Caco-2 (cell line): ENCODE data around the gene PTPRN2. TPM values are rescaled to one million over a fixed set of nuclear protein-coding genes. Genes with fewer than 3 reads are reported as not detected.

Source experiments
- BruUV-seq: library from RNA; stranded (reverse); fragments of 400-500 nt; replicated peaks from 2 replicates; lab custom pipeline; 2021; lab: Mats Ljungman, UMichigan
- CTCF ChIA-PET: fragments of 300-600 bp; sonication (Branson Sonifier 250); formaldehyde crosslinking; loops from one replicate; lab custom pipeline; 2022; ENCODE audit warnings: antibody characterized with exemption; lab: Charles Lee
- POLR2A ChIA-PET: fragments of 300-600 bp; sonication (Branson Sonifier 250); formaldehyde crosslinking; loops from one replicate; lab custom pipeline; 2022; ENCODE audit warnings: antibody characterized with exemption; lab: Charles Lee
- DNase-seq, 2 experiments: peaks; one replicate each; pipeline versions ENCODE4 v3.0.0 to v3.0.0-alpha.2; 2020 to 2022
- H3K27me3 ChIP-seq: replicated peaks from 2 replicates; pipeline ENCODE4 v1.6.0; 2011; ENCODE audit warnings: low read length; ENCODE audit not compliant: control insufficient read depth, insufficient read depth
- H3K36me3 ChIP-seq: 2 replicates; pipeline ENCODE4 v1.5.1; 2011; ENCODE audit warnings: low read length; ENCODE audit not compliant: control insufficient read depth, insufficient read depth
- H3K4me1 ChIP-seq: fragments of 250-450 bp; sonication (Bioruptor Pico); 2 replicates; pipeline ENCODE4 v1.5.1; 2020; ENCODE audit warnings: mild to moderate bottlenecking
- H3K4me3 ChIP-seq: 2 replicates; pipeline ENCODE4 v1.5.1; 2011; ENCODE audit warnings: low read depth, mild to moderate bottlenecking, control low read depth, low read length
- H3K9me3 ChIP-seq: fragments of 250-450 bp; sonication (Bioruptor Pico); 2 replicates; pipeline ENCODE4 v1.5.1; 2020; ENCODE audit warnings: mild to moderate bottlenecking, moderate library complexity
- H3K27ac Mint-ChIP-seq: one replicate; pipeline ENCODE4 v1.8.0; 2022; ENCODE audit warnings: mixed read lengths; ENCODE audit not compliant: unreplicated experiment
- H3K27me3 Mint-ChIP-seq: one replicate; pipeline ENCODE4 v1.8.0; 2022; ENCODE audit warnings: mixed read lengths; ENCODE audit not compliant: insufficient read depth, unreplicated experiment
- H3K36me3 Mint-ChIP-seq: one replicate; pipeline ENCODE4 v1.8.0; 2022; ENCODE audit warnings: mild to moderate bottlenecking, mixed read lengths; ENCODE audit not compliant: insufficient read depth, unreplicated experiment
- H3K4me1 Mint-ChIP-seq: one replicate; pipeline ENCODE4 v1.8.0; 2022; ENCODE audit warnings: low read depth, mixed read lengths; ENCODE audit not compliant: unreplicated experiment
- H3K4me3 Mint-ChIP-seq: one replicate; pipeline ENCODE4 v1.8.0; 2022; ENCODE audit warnings: mild to moderate bottlenecking, moderate library complexity, mixed read lengths; ENCODE audit not compliant: unreplicated experiment
- H3K9me3 Mint-ChIP-seq: one replicate; pipeline ENCODE4 v1.8.0; 2022; ENCODE audit warnings: mixed read lengths; ENCODE audit not compliant: unreplicated experiment
- CTCF ChIP-seq, 2 experiments: fragments of 200-600 bp in 1 of 2; IDR thresholded peaks; 1 replicate in 1 of 2; 2 replicates in 1 of 2; pipeline versions ENCODE4 v1.5.1 to v1.8.0; 2011 to 2022; ENCODE audit warnings: antibody characterized with exemption in 1 of 2, control low read depth in 1 of 2, inconsistent platforms in 1 of 2, low read depth in 1 of 2, low read length in 1 of 2, mild to moderate bottlenecking in 1 of 2, moderate library complexity in 1 of 2; ENCODE audit not compliant: insufficient read depth in 1 of 2, severe bottlenecking in 1 of 2, unreplicated experiment in 1 of 2
- intact Hi-C: fragments of 100-400 bp; cut with micrococcal nuclease; formaldehyde crosslinking; loops from one replicate; pipeline ENCODE4 v1.10.0; 2022; ENCODE audit not compliant: unreplicated experiment
- total RNA-seq: library from RNA; stranded (reverse); gene quantifications from 2 replicates; pipeline ENCODE4 v1.2.3, GENCODE V29; 2022

The PTPRN2 gene
- total RNA-seq, 1 experiment from 2014 or later: 1.4 TPM

- Mint-ChIP-seq H3K9me3 (no peaks in the 10 kb centered on the region), H3K4me1 (no peaks in the 10 kb centered on the region), H3K27ac (no peak overlapping the region), H3K27me3 (no peaks in the 10 kb centered on the region), H3K36me3 (no peaks in the 10 kb centered on the region), H3K4me3 (no peak overlapping the region)
- intact Hi-C loops: no loop called here
- Histone ChIP-seq H3K4me1 (no peaks in the 10 kb centered on the region), H3K9me3 (no peaks in the 10 kb centered on the region), H3K27me3 (no peaks in the 10 kb centered on the region), H3K4me3 (no peak overlapping the region), H3K36me3 (no peaks in the 10 kb centered on the region)
- POLR2A ChIA-PET: no interaction called here
- DNase-seq: no peak
- CTCF ChIA-PET: no interaction called here
- BruUV-seq: no TSS peak
- TF ChIP-seq CTCF (IDR thresholded peaks at IDR 0.05; ENCODE audit: insufficient read depth in 1 of 2, low read depth in 1 of 2, low read length in 1 of 2, severe bottlenecking in 1 of 2, unreplicated experiment in 1 of 2): no peak
Measured at GRCh38 chr7:157845203-157845835, 742.3 kb downstream of the PTPRN2 start.

- ChIA-PET CTCF (no interaction called here), POLR2A (no interaction called here)
- Mint-ChIP-seq H3K9me3 (no peaks in the 10 kb centered on the region), H3K27ac (no peak overlapping the region), H3K36me3 (no peaks in the 10 kb centered on the region), H3K27me3 (no peaks in the 10 kb centered on the region), H3K4me1 (no peaks in the 10 kb centered on the region), H3K4me3 (no peak overlapping the region)
- no peak for TF ChIP-seq CTCF (IDR thresholded peaks at IDR 0.05; ENCODE audit: insufficient read depth in 1 of 2, low read depth in 1 of 2, low read length in 1 of 2, severe bottlenecking in 1 of 2, unreplicated experiment in 1 of 2)
- DNase-seq: no peak
- no peaks in the 10 kb centered on the region for H3K36me3 ChIP-seq
- BruUV-seq: no TSS peak
- H3K27me3 ChIP-seq: no peaks in the 10 kb centered on the region
- H3K9me3 ChIP-seq: peaks cover 2% of the 10 kb centered on the region; the same call in 1 of the 2 replicates
- no peaks in the 10 kb centered on the region for H3K4me1 ChIP-seq
- intact Hi-C loops: no loop called here
- H3K4me3 ChIP-seq: no peak overlapping the region
Measured at GRCh38 chr7:157844611-157845010, 743.0 kb downstream of the PTPRN2 start.

GRCh38 chr7:157844141-157844540, 743.5 kb downstream of the PTPRN2 start:
- no peaks in the 10 kb centered on the region for H3K36me3 Mint-ChIP-seq
- no peaks in the 10 kb centered on the region for H3K27me3 Mint-ChIP-seq
- no peak overlapping the region for H3K27ac Mint-ChIP-seq
- DNase-seq: no peak
- no peaks in the 10 kb centered on the region for H3K9me3 Mint-ChIP-seq
- H3K4me3 Mint-ChIP-seq: no peak overlapping the region
- intact Hi-C loops: no loop called here
- peaks cover 6% of the 10 kb centered on the region; the same call in 1 of the 2 replicates for H3K9me3 ChIP-seq
- H3K4me1 ChIP-seq: no peaks in the 10 kb centered on the region
- no peak for TF ChIP-seq CTCF (IDR thresholded peaks at IDR 0.05; ENCODE audit: insufficient read depth in 1 of 2, low read depth in 1 of 2, low read length in 1 of 2, severe bottlenecking in 1 of 2, unreplicated experiment in 1 of 2)
- H3K27me3 ChIP-seq: no peaks in the 10 kb centered on the region
- no peaks in the 10 kb centered on the region for H3K36me3 ChIP-seq
- CTCF ChIA-PET: no interaction called here
- H3K4me1 Mint-ChIP-seq: no peaks in the 10 kb centered on the region
- no peak overlapping the region for H3K4me3 ChIP-seq
- POLR2A ChIA-PET: no interaction called here
- no TSS peak for BruUV-seq
